Measurements from ENCODE around the gene RHOXF1. TPM values are rescaled to one million over a fixed set of nuclear protein-coding genes. Genes with fewer than 3 reads are reported as not detected.
"Not testable (repeated sequence)": the region's sequence is repeated elsewhere in the genome, so short reads cannot be mapped to it uniquely, and the experiment has no call there.

Gene RHOXF1, protein sequence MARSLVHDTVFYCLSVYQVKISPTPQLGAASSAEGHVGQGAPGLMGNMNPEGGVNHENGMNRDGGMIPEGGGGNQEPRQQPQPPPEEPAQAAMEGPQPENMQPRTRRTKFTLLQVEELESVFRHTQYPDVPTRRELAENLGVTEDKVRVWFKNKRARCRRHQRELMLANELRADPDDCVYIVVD
- total RNA-seq (not detected), polyA plus RNA-seq (not detected)

DNA sequence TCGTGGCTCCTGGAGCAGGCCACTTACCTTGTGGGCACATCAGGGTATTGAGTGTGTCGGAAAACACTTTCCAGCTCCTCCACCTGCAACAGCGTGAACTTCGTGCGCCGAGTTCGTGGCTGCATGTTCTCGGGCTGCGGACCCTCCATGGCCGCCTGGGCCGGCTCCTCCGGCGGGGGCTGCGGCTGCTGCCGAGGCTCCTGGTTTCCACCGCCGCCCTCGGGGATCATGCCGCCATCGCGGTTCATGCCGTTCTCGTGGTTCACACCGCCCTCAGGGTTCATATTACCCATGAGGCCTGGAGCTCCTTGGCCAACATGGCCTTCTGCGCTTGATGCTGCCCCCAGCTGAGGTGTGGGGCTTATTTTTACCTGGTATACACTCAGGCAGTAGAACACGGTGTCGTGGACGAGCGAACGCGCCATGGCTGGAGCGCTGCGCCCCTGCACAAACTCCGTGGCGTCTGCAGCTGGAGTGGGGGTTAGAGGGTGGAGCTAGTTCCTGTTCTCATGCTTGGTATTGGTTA lies at the start of gene RHOXF1:
TSS of gene RHOXF1 (minus strand) at position 476 of the 526 bp plus-strand sequence. CDS start at position 425, 51 bp downstream.
- Histone ChIP-seq H3K36me3 (ENCODE audit: insufficient read depth) (no peaks in the 10 kb centered on the region), H3K4me3 (ENCODE audit: low read depth, low read length) (no peak within 1 kb of the TSS), H3K27ac (ENCODE audit: low read depth) (no peak within 1 kb of the TSS), H3K4me1 (ENCODE audit: insufficient read depth) (no peaks in the 10 kb centered on the region)
- WGBS = 97% methylated on average over 35 of the region's 35 CpGs
- DNase-seq (ENCODE audit: extremely low spot score) = no peak

DNA sequence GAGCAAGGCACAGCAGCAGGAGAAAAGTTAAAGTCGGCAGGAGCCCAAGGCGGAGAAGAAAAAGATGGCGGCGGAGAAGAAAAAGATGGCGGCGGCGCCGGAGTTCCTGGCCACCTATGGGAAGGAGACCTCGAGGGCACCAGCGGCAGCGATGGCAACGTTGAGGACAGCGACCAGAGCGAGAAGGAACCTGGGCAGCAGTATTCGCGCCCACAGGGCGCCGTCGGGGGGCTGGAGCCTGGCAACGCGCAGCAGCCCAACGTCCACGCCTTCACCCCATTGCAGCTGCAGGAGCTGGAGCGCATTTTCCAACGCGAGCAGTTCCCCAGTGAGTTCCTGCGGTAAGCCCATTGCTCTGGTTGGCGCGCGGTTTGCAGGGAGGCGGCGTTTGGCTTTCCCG lies 43.4 kb upstream of the RHOXF1 start:
- H3K27ac ChIP-seq (ENCODE audit: low read depth); H3K4me3 ChIP-seq (ENCODE audit: low read depth, low read length); H3K36me3 ChIP-seq (ENCODE audit: insufficient read depth); H3K4me1 ChIP-seq (ENCODE audit: insufficient read depth); DNase-seq (ENCODE audit: extremely low spot score): not testable (repeated sequence)
- 98% methylated on average over 23 of the region's 33 CpGs for WGBS

DNA sequence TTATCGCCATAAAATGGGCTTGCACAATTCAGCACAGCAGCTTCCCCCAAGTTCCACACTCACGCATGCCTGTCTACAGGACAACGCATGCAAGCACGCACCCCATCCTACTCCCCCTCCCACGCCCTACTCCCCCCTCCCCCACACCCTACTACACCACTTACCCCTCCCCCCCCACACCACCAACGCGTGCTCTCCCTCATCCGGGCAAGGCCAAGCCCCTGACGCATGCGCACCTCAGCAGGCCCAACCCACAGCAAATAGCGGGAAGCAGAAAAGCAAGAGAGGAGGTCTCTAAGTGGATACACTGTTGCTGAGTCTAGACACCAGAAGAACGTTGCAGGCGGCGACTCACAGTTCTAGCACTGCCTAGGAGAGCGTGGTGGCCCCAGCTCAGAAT lies 42.6 kb upstream of the RHOXF1 start, which contains the start of gene RHOXF2:
TSS of gene RHOXF2 (plus strand) at position 301 of the 400 bp plus-strand sequence. CDS start 138 bp downstream, outside the sequence.
- H3K4me3 ChIP-seq (ENCODE audit: low read depth, low read length); H3K36me3 ChIP-seq (ENCODE audit: insufficient read depth); DNase-seq (ENCODE audit: extremely low spot score); H3K27ac ChIP-seq (ENCODE audit: low read depth); H3K4me1 ChIP-seq (ENCODE audit: insufficient read depth): not testable (repeated sequence)
- no CpG with 5 or more reads among the region's 15 CpGs for WGBS

DNA sequence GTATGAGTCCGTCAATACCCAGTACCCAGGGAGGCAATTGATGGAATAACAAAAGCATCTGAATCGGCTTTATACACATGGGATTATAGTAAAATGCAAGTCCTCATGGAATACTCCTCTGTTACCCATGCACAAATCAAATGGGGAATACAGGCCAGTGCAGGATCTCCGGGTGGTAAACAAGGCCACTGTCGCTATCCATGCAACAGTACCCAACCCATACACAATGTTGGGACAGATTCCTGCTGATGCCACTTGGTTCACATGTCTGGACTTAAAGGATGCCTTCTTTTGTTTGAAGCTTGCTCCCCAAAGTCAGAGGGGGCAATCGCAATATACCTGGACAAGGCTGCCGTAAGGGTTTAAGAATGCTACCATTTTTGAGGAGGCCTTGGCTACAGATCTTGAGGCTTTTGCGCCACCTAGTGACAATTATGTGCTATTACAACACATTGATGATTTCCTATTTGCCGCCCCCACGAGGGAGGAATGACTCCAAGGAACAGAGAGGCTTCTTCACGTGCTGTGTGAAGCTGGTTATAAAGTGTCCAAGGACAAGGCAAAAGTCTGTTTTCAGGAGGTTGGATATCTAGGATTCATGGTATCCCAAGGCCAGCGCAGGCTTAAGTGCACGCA lies 34.5 kb upstream of the RHOXF1 start:
- H3K4me1 ChIP-seq (ENCODE audit: insufficient read depth); H3K4me3 ChIP-seq (ENCODE audit: low read depth, low read length); DNase-seq (ENCODE audit: extremely low spot score); H3K27ac ChIP-seq (ENCODE audit: low read depth); H3K36me3 ChIP-seq (ENCODE audit: insufficient read depth): not testable (repeated sequence)
- WGBS = no CpG with 5 or more reads among the region's 12 CpGs

DNA sequence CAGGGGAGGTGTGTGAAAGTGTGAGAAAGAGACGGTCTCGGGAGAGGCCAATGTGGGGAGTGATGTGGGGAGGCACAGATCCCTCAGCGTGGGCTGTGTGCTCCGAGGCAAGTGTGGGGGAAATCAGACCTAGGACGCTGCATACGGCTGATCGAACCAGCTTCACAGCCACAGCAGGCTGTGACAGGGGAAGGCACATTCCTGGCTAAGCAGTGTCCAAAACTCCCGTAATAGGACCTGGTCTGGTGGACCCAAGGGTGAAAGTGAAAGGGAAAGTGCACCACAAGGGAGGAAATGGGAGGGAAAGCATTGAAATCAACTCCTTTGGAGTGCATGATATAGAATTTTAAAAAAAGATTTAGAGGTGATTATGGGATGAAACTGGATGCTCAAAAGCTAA lies 31.8 kb upstream of the RHOXF1 start:
- 96% methylated on average over 8 of the region's 8 CpGs for WGBS
- no peak overlapping the region for H3K4me3 ChIP-seq (ENCODE audit: low read depth, low read length)
- no peaks in the 10 kb centered on the region for H3K4me1 ChIP-seq (ENCODE audit: insufficient read depth)
- H3K27ac ChIP-seq (ENCODE audit: low read depth) = no peak overlapping the region
- no peaks in the 10 kb centered on the region for H3K36me3 ChIP-seq (ENCODE audit: insufficient read depth)
- DNase-seq (ENCODE audit: extremely low spot score) = no peak

DNA sequence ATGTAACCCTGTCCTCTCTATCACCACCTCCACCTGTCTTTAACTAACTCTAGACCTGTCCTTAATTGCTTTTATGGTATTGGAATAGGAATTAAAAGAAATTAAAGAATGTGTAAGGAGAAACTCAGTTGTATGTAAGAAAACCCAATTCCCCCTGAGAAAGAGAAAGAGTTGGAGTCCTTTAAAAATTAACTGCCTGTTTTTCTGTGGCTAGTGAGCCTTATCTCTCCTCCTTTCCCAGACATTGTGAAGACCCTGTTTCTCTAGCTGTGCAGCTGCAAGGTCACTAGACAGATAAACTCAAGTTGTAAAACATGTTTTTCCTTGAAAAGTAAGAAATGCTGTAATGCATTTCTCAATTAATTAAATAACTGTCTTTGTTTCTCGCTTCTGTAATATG lies 30.6 kb upstream of the RHOXF1 start:
- H3K4me1 ChIP-seq (ENCODE audit: insufficient read depth); H3K4me3 ChIP-seq (ENCODE audit: low read depth, low read length); H3K27ac ChIP-seq (ENCODE audit: low read depth); H3K36me3 ChIP-seq (ENCODE audit: insufficient read depth); DNase-seq (ENCODE audit: extremely low spot score): not testable (repeated sequence)
- WGBS = 96% methylated on average over 1 of the region's 1 CpG

DNA sequence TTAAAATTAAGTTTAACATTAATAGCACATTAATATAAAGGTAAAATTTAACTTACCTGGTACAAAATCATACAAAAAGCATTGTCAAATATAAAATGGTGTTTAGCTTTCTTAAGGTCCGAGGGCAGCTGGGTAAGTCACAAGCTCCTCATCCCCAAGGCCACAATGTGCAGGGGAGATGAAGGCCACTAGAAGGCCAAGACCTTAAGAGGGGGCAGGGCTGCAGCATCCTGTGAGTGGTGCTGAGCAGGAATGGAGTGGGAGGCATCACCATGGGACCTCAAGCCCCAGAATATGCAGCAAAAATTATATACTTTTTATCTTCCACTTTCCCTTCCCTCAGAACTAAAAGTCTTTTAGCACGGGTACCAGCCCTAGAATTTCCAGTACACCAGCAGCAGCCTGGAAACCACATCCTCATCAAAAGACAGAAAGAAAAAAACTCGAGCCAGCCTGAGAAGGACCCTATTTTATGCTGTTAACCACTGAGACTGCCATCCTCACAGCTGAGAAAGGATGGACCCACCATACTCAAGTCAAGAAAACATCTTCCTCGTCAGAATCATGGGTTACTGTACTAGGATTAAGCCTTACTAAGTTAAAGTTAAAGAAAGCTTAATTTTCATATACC lies 29.7 kb upstream of the RHOXF1 start:
- 77% methylated on average over 4 of the region's 4 CpGs for WGBS
- no peak for DNase-seq (ENCODE audit: extremely low spot score)
- Histone ChIP-seq H3K4me3 (ENCODE audit: low read depth, low read length) (no peak overlapping the region), H3K36me3 (ENCODE audit: insufficient read depth) (no peaks in the 10 kb centered on the region), H3K4me1 (ENCODE audit: insufficient read depth) (no peaks in the 10 kb centered on the region), H3K27ac (ENCODE audit: low read depth) (no peak overlapping the region)

DNA sequence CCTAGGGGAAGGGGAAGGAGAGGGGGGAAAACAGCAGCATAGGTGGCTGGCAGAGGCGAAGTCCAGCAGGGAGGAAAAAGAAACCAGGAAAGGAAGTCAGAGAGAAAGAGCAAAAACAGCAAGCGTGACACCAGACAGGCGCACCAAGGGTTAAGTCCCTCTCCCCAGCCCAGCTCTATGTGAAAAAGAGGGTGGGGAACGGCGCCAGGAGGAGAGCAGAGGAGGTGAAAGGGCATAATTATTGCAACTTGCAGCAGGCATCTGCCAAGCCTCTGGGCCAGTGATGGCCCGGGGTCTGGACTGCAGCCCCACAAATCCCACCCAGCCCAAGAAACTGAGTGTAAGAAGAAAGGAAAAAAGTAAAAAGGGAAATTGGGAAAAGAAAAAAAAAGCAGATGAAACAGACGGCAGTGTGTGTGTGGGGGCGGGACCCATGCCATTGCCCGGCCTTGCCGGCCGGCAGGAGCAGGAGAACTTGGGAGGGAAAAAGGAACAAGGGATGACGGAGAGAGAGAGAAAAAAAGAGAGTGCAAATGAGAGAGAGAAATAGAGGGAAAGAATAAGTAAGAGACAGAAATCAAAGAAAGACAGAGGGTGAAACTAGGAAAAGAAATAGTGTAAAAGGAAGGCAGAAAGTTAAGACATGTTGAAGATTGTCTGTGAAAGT lies 28.6 kb upstream of the RHOXF1 start:
- 22% methylated on average over 12 of the region's 12 CpGs for WGBS

DNA sequence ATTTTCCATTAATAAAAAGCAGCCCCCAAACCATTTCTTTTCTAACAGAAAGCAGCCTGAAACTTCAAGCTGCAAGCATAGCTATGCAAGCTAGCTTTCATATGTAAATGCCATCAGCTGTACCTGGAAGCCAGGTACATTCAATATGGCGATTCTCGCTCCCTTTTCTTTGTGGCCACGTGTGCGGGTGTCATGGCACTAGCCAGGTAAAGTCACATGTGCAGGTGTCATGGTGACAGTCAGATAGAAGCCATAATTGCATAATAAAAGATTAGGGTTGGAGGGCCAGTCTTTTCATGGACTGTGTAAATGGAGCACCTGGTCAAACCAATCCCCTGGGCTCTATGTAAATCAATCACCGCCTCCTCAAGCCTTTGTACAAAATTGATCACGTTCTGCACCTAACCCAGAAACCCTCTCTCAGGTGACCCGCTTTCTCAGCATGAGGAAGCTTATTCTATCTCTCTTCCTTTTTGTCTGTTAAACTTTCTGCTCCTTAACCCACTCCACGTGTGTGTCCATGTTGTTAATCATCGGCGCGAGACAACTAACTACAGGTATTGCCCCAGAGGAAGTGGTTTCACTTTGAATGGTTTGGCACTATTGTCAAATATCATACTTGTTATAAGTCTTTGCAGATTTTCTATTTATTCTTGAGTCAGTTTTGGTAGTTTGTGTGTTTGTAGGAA lies 24.7 kb upstream of the RHOXF1 start:
- DNase-seq (ENCODE audit: extremely low spot score) = no peak
- Histone ChIP-seq H3K36me3 (ENCODE audit: insufficient read depth) (no peaks in the 10 kb centered on the region), H3K4me1 (ENCODE audit: insufficient read depth) (no peaks in the 10 kb centered on the region), H3K27ac (ENCODE audit: low read depth) (no peak overlapping the region), H3K4me3 (ENCODE audit: low read depth, low read length) (no peak overlapping the region)
- WGBS = 71% methylated on average over 11 of the region's 11 CpGs

More for the DNA sequence above, 28.6 kb upstream of the RHOXF1 start:
- no peaks in the 10 kb centered on the region for H3K36me3 ChIP-seq (ENCODE audit: insufficient read depth)
- peak overlapping the region; percentile 23 for H3K27ac ChIP-seq (ENCODE audit: low read depth)
- H3K4me1 ChIP-seq (ENCODE audit: insufficient read depth) = no peaks in the 10 kb centered on the region
- no peak for DNase-seq (ENCODE audit: extremely low spot score)
- H3K4me3 ChIP-seq (ENCODE audit: low read depth, low read length) = peak overlapping the region; percentile 25

DNA sequence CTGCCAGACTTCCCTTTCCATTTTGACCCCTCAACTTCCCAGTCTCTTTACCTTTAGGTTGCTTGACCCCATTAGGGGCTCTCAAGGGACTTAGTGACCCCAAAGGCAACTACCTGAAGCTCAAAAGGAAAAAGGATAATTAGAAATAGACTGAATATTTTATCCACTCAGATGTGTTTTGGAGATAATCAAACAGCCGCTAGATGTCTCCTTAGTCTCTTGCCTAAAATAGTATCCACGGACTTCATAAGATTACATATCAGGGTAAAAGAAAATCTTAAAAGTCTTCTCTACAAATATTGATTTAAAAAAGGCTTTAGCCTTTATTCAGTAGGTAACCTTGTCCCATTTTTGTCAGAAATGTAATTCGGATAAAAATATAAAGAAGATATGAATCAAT lies 21.7 kb upstream of the RHOXF1 start:
- Histone ChIP-seq H3K36me3 (ENCODE audit: insufficient read depth) (no peaks in the 10 kb centered on the region), H3K4me3 (ENCODE audit: low read depth, low read length) (no peak overlapping the region), H3K27ac (ENCODE audit: low read depth) (no peak overlapping the region), H3K4me1 (ENCODE audit: insufficient read depth) (no peaks in the 10 kb centered on the region)
- WGBS = 33% methylated on average over 3 of the region's 3 CpGs
- DNase-seq (ENCODE audit: extremely low spot score) = no peak

DNA sequence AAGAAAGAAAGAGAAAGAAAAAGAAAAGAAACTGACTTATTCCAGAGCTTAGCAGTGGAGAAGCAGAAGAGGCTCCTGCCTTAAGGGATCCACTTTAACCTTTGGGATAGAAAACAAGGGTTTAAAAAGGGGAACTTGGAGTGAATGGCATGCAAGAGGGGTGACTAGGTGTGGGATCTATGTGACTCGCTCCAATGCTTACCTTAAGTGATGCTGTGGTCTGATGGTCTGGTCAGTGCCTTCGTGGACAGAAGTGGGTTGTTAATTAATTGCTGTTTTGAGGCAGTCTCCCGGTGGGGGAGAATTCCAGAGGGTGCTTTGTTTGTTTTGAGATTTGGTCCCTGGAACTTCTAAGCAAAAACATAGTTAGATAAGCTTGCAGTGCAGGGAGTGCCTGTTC lies 21.1 kb upstream of the RHOXF1 start:
- no peaks in the 10 kb centered on the region for H3K36me3 ChIP-seq (ENCODE audit: insufficient read depth)
- H3K4me3 ChIP-seq (ENCODE audit: low read depth, low read length) = no peak overlapping the region
- DNase-seq (ENCODE audit: extremely low spot score) = no peak
- no peaks in the 10 kb centered on the region for H3K4me1 ChIP-seq (ENCODE audit: insufficient read depth)
- 48% methylated on average over 3 of the region's 3 CpGs for whole genome bisulfite sequencing
- H3K27ac ChIP-seq (ENCODE audit: low read depth) = no peak overlapping the region

DNA sequence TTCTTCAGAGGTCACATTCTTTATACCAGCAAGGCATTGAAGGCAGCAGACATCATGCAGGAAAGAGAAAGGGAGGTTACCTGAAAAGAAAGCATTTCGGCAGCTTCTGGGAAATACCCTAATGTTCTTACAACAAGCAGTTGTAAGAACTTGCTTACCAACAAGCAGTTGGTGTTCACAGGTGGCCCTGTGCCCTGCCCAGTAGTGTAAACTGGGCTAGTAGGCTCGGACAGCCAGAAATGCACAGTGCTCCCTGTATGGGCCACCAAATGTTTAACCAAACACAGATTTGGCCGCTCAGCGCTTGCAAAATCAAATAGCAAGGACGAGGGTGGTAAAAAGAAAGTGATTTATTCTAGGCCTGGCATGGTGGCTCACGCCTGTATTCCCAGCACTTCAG lies 20.4 kb upstream of the RHOXF1 start:
- Histone ChIP-seq H3K36me3 (ENCODE audit: insufficient read depth) (no peaks in the 10 kb centered on the region), H3K4me3 (ENCODE audit: low read depth, low read length) (no peak overlapping the region), H3K27ac (ENCODE audit: low read depth) (no peak overlapping the region), H3K4me1 (ENCODE audit: insufficient read depth) (no peaks in the 10 kb centered on the region)
- DNase-seq (ENCODE audit: extremely low spot score) = no peak
- 79% methylated on average over 6 of the region's 6 CpGs for WGBS

DNA sequence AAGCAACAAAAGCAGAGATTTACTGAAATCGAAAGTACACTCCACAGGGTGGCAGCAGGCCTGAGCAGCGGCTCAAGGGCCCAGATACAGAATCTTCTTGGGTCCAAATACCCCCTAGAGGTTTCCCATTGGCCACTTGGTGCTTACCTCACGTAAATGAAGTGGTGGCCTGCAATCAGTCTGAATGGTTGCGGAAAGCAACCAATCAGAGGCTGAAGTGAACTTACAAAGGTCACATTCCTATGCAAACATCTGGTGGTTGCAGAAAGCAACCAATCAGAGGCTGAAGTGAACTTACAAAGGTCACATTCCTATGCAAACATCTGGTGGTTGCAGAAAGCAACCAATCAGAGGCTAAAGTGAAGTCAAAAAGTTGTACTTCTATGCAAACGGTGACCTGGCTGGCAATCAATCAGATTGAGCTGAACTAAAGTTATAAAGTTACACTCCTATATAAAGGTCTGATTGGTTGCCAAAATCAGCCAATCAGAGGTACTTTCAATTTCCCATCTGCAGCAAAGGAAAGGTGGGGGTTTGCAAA lies 12.7 kb upstream of the RHOXF1 start:
- DNase-seq (ENCODE audit: extremely low spot score); H3K4me3 ChIP-seq (ENCODE audit: low read depth, low read length); H3K36me3 ChIP-seq (ENCODE audit: insufficient read depth); H3K4me1 ChIP-seq (ENCODE audit: insufficient read depth); H3K27ac ChIP-seq (ENCODE audit: low read depth): not testable (repeated sequence)
- WGBS = 92% methylated on average over 5 of the region's 5 CpGs
